Measurements from ENCODE around the gene PTPRQ.

Gene PTPRQ

GRCh38 chr12:80716696-80717469 lies 272.8 kb downstream of the PTPRQ start, which contains the start of gene MYF5:
Gene MYF5, plus strand, starts transcription at chr12:80716912. Its CDS starts 152 bp downstream, at chr12:80717064.
- TF ChIP-seq GATA2 (IDR thresholded peaks at IDR 0.05; ENCODE audit: low read depth, low read length) (no peak), GATA3 (IDR thresholded peaks at IDR 0.05; ENCODE audit: low read depth, low read length) (no peak)

GRCh38 chr12:80717856-80718255 lies 273.8 kb downstream of the PTPRQ start:
- TF ChIP-seq GATA2 (IDR thresholded peaks at IDR 0.05; ENCODE audit: low read depth, low read length) (no peak), GATA3 (IDR thresholded peaks at IDR 0.05; ENCODE audit: low read depth, low read length) (no peak)

- TF ChIP-seq GATA2 (IDR thresholded peaks at IDR 0.05; ENCODE audit: low read depth, low read length): no peak
- TF ChIP-seq GATA3 (IDR thresholded peaks at IDR 0.05; ENCODE audit: low read depth, low read length): no peak
Measured at GRCh38 chr12:80720516-80720915, 276.5 kb downstream of the PTPRQ start.

GRCh38 chr12:80721326-80721725 lies 277.3 kb downstream of the PTPRQ start:
- no peak for TF ChIP-seq GATA2 (IDR thresholded peaks at IDR 0.05; ENCODE audit: low read depth, low read length)
- TF ChIP-seq GATA3 (IDR thresholded peaks at IDR 0.05; ENCODE audit: low read depth, low read length): no peak

All from SH-SY5Y (cell line).